NAMALWA (cell line): ENCODE data around the gene POLR1G.

ENCODE experiments used
- DNase-seq: peaks from one replicate; pipeline ENCODE4 v3.0.0-alpha.2; 2015; ENCODE audit warnings: low spot score

POLR1G gene

GRCh38 chr19:45406226-45407090 lies at the start of gene POLR1G:
POLR1G (plus strand) TSS chr19:45406644; CDS start chr19:45406697, 53 bp downstream.
- DNase-seq = peak; percentile 94

- DNase-seq = no peak
Observed at GRCh38 chr19:45356760-45357444, 49.5 kb upstream of the POLR1G start.

- DNase-seq = no peak
Observed at GRCh38 chr19:45357445-45357783, 49.0 kb upstream of the POLR1G start.

GRCh38 chr19:45358213-45358792 lies 48.1 kb upstream of the POLR1G start:
- no peak for DNase-seq

- no peak for DNase-seq
Observed at GRCh38 chr19:45361608-45362007, 44.8 kb upstream of the POLR1G start.

GRCh38 chr19:45362291-45362690 lies 44.2 kb upstream of the POLR1G start:
- DNase-seq = no peak

GRCh38 chr19:45363861-45364459 lies 42.5 kb upstream of the POLR1G start:
- DNase-seq = no peak

- DNase-seq = no peak
Observed at GRCh38 chr19:45364696-45365095, 41.7 kb upstream of the POLR1G start.

GRCh38 chr19:45368127-45368526 lies 38.3 kb upstream of the POLR1G start:
- DNase-seq = no peak

- DNase-seq = no peak
Observed at GRCh38 chr19:45368737-45369340, 37.6 kb upstream of the POLR1G start.

GRCh38 chr19:45370410-45371204 lies 35.8 kb upstream of the POLR1G start, which contains the start of gene ERCC2:
ERCC2 (minus strand) TSS chr19:45370573; CDS start chr19:45370540, 33 bp downstream.
- peak; percentile 99 for DNase-seq

GRCh38 chr19:45376045-45376724 lies 30.3 kb upstream of the POLR1G start:
- no peak for DNase-seq

- DNase-seq = no peak
Observed at GRCh38 chr19:45380107-45380506, 26.3 kb upstream of the POLR1G start.

GRCh38 chr19:45382426-45382825 lies 24.0 kb upstream of the POLR1G start:
- no peak for DNase-seq

GRCh38 chr19:45385392-45386221 lies 20.8 kb upstream of the POLR1G start:
- no peak for DNase-seq

- DNase-seq = no peak
Observed at GRCh38 chr19:45391346-45391745, 15.1 kb upstream of the POLR1G start.

GRCh38 chr19:45391871-45392665 lies 14.4 kb upstream of the POLR1G start:
- DNase-seq = no peak

GRCh38 chr19:45395821-45396617 lies 10.4 kb upstream of the POLR1G start:
- DNase-seq = no peak
